Measurements from ENCODE around the gene GPATCH8. TPM values are rescaled to one million over a fixed set of nuclear protein-coding genes. Genes with fewer than 3 reads are reported as not detected.
"Not testable (repeated sequence)": the region's sequence is repeated elsewhere in the genome, so short reads cannot be mapped to it uniquely, and the experiment has no call there.

GPATCH8 gene
- total and polyA plus RNA-seq, 2 donors (not counting 3 experiments of a cell fraction or from before 2014, with no cell fraction given) = 14.6 to 35.3 TPM

GRCh38 chr17:44372036-44372435 lies 131.2 kb downstream of the GPATCH8 start:
- DNase-seq (ENCODE audit: low read depth, low spot score) = no peak
- POLR2A ChIA-PET = no interaction called here

GRCh38 chr17:44369414-44370023 lies 133.7 kb downstream of the GPATCH8 start:
- H3K9ac ChIP-seq (replicated peaks; ENCODE audit: extremely low read depth, insufficient read depth, low read length); BruUV-seq (replicated peaks); H3K36me3 ChIP-seq (ENCODE audit: control insufficient read depth in 2 of 2, extremely low read depth in 1 of 2, insufficient read depth in 2 of 2, low read length in 2 of 2); POLR2A ChIA-PET; H3K4me1 ChIP-seq (ENCODE audit: control insufficient read depth, extremely low read depth, insufficient read depth, low read length); H3K9me1 ChIP-seq (replicated peaks; ENCODE audit: control insufficient read depth, extremely low read depth, insufficient read depth, low read length); H3K79me2 ChIP-seq (ENCODE audit: control insufficient read depth, insufficient read depth, low read length); FAIRE-seq; H3K27me3 ChIP-seq (ENCODE audit: control insufficient read depth in 2 of 2, insufficient read depth in 2 of 2, low read length in 2 of 2); H3K4me3 ChIP-seq (replicated peaks in 1 of 3; ENCODE audit: insufficient read depth in 1 of 3, low read depth in 1 of 3, low read length in 3 of 3); H4K20me1 ChIP-seq (replicated peaks; ENCODE audit: control insufficient read depth, extremely low read depth, insufficient read depth, low read length); H3K27ac ChIP-seq (ENCODE audit: insufficient read depth, low read depth, low read length); dilution Hi-C loops (cut with MboI; ENCODE audit: extremely low pct_ligation_motif_present, low sequenced_read_pairs); H2AFZ ChIP-seq (ENCODE audit: low read depth, low read length); H3K4me2 ChIP-seq (ENCODE audit: insufficient read depth, low read length); intact Hi-C loops (cut with micrococcal nuclease); H3K9me3 ChIP-seq (replicated peaks; ENCODE audit: control insufficient read depth, insufficient read depth, low read length); DNase-seq (ENCODE audit: low read depth, low spot score): not testable (repeated sequence)
- CTCF ChIA-PET = interaction anchor here (0.5 to 1.7 kb wide), 3 partner anchors 16 to 154 kb away, joined by 3 to 6 read pairs (median 3); no protein-coding TSS in a partner anchor

More at GRCh38 chr17:44372036-44372435, 131.2 kb downstream of the GPATCH8 start:
- Histone ChIP-seq H3K4me2 (ENCODE audit: insufficient read depth, low read length) (no peak overlapping the region), H3K9me1 (replicated peaks; ENCODE audit: control insufficient read depth, extremely low read depth, insufficient read depth, low read length) (no peaks in the 10 kb centered on the region), H3K36me3 (ENCODE audit: control insufficient read depth in 2 of 2, extremely low read depth in 1 of 2, insufficient read depth in 2 of 2, low read length in 2 of 2) (no peaks in the 10 kb centered on the region), H3K9ac (replicated peaks; ENCODE audit: extremely low read depth, insufficient read depth, low read length) (no peak overlapping the region), H3K4me1 (ENCODE audit: control insufficient read depth, extremely low read depth, insufficient read depth, low read length) (no peaks in the 10 kb centered on the region), H3K27ac (ENCODE audit: insufficient read depth, low read depth, low read length) (no peak overlapping the region), H3K79me2 (ENCODE audit: control insufficient read depth, insufficient read depth, low read length) (no peaks in the 10 kb centered on the region), H3K4me3 (replicated peaks in 1 of 3; ENCODE audit: insufficient read depth in 1 of 3, low read depth in 1 of 3, low read length in 3 of 3) (no peak overlapping the region), H2AFZ (ENCODE audit: low read depth, low read length) (no peak overlapping the region), H4K20me1 (replicated peaks; ENCODE audit: control insufficient read depth, extremely low read depth, insufficient read depth, low read length) (no peaks in the 10 kb centered on the region), H3K9me3 (replicated peaks; ENCODE audit: control insufficient read depth, insufficient read depth, low read length) (no peaks in the 10 kb centered on the region), H3K27me3 (ENCODE audit: control insufficient read depth in 2 of 2, insufficient read depth in 2 of 2, low read length in 2 of 2) (peaks cover 2% of the 10 kb centered on the region in 2 experiments)
- CTCF ChIA-PET = interaction anchor here (2.0 to 2.3 kb wide), 2 partner anchors 10 to 14 kb away, joined by 5 to 19 read pairs; partner anchors contain the start of gene FAM171A2
- dilution Hi-C loops (cut with MboI; ENCODE audit: extremely low pct_ligation_motif_present, low sequenced_read_pairs) = no loop called here
- no peak for TF ChIP-seq POLR2AphosphoS5 (IDR thresholded peaks at IDR 0.05; ENCODE audit: insufficient read depth, low read depth, low read length)
- no peak for TF ChIP-seq MYC (IDR thresholded peaks at IDR 0.05; ENCODE audit: low read depth, low read length)
- no peak for TF ChIP-seq POLR2A (IDR thresholded peaks at IDR 0.05; ENCODE audit: low read depth, low read length)
- TF ChIP-seq EZH2 (IDR thresholded peaks at IDR 0.05; ENCODE audit: borderline replicate concordance, low read depth, low read length, severe bottlenecking) = no peak
- TF ChIP-seq GATA2 (IDR thresholded peaks at IDR 0.05; ENCODE audit: insufficient read depth, insufficient read length, low read depth, low read length) = no peak
- TF ChIP-seq JUN (IDR thresholded peaks at IDR 0.05; ENCODE audit: borderline replicate concordance, insufficient read depth, insufficient read length, low read depth) = no peak
- TF ChIP-seq CTCF (IDR thresholded peaks at IDR 0.05; ENCODE audit: extremely low read depth in 1 of 2, insufficient read depth in 1 of 2, low read depth in 1 of 2, low read length in 2 of 2) = no peak
- TF ChIP-seq FOS (IDR thresholded peaks at IDR 0.05; ENCODE audit: borderline replicate concordance, insufficient read depth, low read length) = no peak
- TF ChIP-seq, protein P1, sequence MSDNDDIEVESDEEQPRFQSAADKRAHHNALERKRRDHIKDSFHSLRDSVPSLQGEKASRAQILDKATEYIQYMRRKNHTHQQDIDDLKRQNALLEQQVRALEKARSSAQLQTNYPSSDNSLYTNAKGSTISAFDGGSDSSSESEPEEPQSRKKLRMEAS (IDR thresholded peaks at IDR 0.05; ENCODE audit: insufficient read depth, insufficient read length) = no peak
- no TSS peak for BruUV-seq (replicated peaks)
- intact Hi-C loops (cut with micrococcal nuclease) = no loop called here
- FAIRE-seq = no peak

All from endothelial cell of umbilical vein (primary cell).